ENCODE measurements around the gene MRPL9. TPM values are rescaled to one million over a fixed set of nuclear protein-coding genes. Genes with fewer than 3 reads are reported as not detected.
A peak's percentile ranks its signal among the peaks of the same experiment; 100 is the strongest.

Gene MRPL9
- total RNA-seq, 2 donors from 2014 or later = 86.3 to 98.0 TPM

- H3K36me3 ChIP-seq (ENCODE audit: control insufficient read depth, insufficient read depth, low read length) = no peaks in the 10 kb centered on the region
- no peaks in the 10 kb centered on the region for H3K36me3 Mint-ChIP-seq (ENCODE audit: low read depth)
- 0 to 11% methylated on average over 1 to 10 of the region's 11 CpGs for WGBS, 2 experiments (ENCODE audit: insufficient coverage in 1 of 2, insufficient read length in 1 of 2)
- H3K27ac ChIP-seq (ENCODE audit: low read depth, low read length) = no peak overlapping the region
- H3K9me3 ChIP-seq (ENCODE audit: control insufficient read depth, low read length) = no peaks in the 10 kb centered on the region
- H3K4me1 Mint-ChIP-seq = peaks cover 16% of the 10 kb centered on the region
- H3K27ac Mint-ChIP-seq = no peak overlapping the region
- no peaks in the 10 kb centered on the region for H3K9me3 Mint-ChIP-seq
- no peak overlapping the region for H3K9ac ChIP-seq (ENCODE audit: extremely low read depth, low read length, poor library complexity, severe bottlenecking)
- no peak for TF ChIP-seq CTCF (conservative IDR thresholded peaks at IDR 0.05)
- peaks cover 46% of the 10 kb centered on the region for H3K27me3 Mint-ChIP-seq (ENCODE audit: insufficient read depth)
- H3K4me3 ChIP-seq (ENCODE audit: low read length) = no peak overlapping the region
- peaks cover 4% of the 10 kb centered on the region for H3K4me1 ChIP-seq (ENCODE audit: control insufficient read depth, insufficient read depth, low read length)
- no peak for DNase-seq
- peak overlapping the region; percentile 51 for H3K4me3 Mint-ChIP-seq
- H3K27me3 ChIP-seq (ENCODE audit: control insufficient read depth, insufficient read depth, low read length, poor library complexity, severe bottlenecking) = peaks cover 44% of the 10 kb centered on the region
These were observed 46.9 kb downstream of the MRPL9 start for GRCh38 chr1:151716405-151716762.

GRCh38 chr1:151715726-151716404 is 47.4 kb downstream of the MRPL9 start:
- Mint-ChIP-seq H3K27me3 (ENCODE audit: insufficient read depth) (peaks cover 42% of the 10 kb centered on the region), H3K4me1 (peaks cover 16% of the 10 kb centered on the region), H3K27ac (no peak overlapping the region), H3K36me3 (ENCODE audit: low read depth) (no peaks in the 10 kb centered on the region), H3K9me3 (no peaks in the 10 kb centered on the region), H3K4me3 (peak overlapping the region; percentile 51)
- no peak overlapping the region for H3K9ac ChIP-seq (ENCODE audit: extremely low read depth, low read length, poor library complexity, severe bottlenecking)
- no peaks in the 10 kb centered on the region for H3K9me3 ChIP-seq (ENCODE audit: control insufficient read depth, low read length)
- TF ChIP-seq CTCF (conservative IDR thresholded peaks at IDR 0.05) = peak; percentile 79
- H3K36me3 ChIP-seq (ENCODE audit: control insufficient read depth, insufficient read depth, low read length) = no peaks in the 10 kb centered on the region
- 53 to 69% methylated on average over 4 to 17 of the region's 17 CpGs for WGBS, 2 experiments (ENCODE audit: insufficient coverage in 1 of 2, insufficient read length in 1 of 2)
- H3K4me3 ChIP-seq (ENCODE audit: low read length) = no peak overlapping the region
- DNase-seq = peak; percentile 87
- no peak overlapping the region for H3K27ac ChIP-seq (ENCODE audit: low read depth, low read length)
- peaks cover 38% of the 10 kb centered on the region for H3K27me3 ChIP-seq (ENCODE audit: control insufficient read depth, insufficient read depth, low read length, poor library complexity, severe bottlenecking)
- H3K4me1 ChIP-seq (ENCODE audit: control insufficient read depth, insufficient read depth, low read length) = peaks cover 2% of the 10 kb centered on the region

- H3K27ac Mint-ChIP-seq = no peak overlapping the region
- H3K27ac ChIP-seq (ENCODE audit: low read depth, low read length) = no peak overlapping the region
- peaks cover 34% of the 10 kb centered on the region for H3K27me3 Mint-ChIP-seq (ENCODE audit: insufficient read depth)
- TF ChIP-seq CTCF (conservative IDR thresholded peaks at IDR 0.05) = no peak
- peaks cover 31% of the 10 kb centered on the region for H3K27me3 ChIP-seq (ENCODE audit: control insufficient read depth, insufficient read depth, low read length, poor library complexity, severe bottlenecking)
- no peaks in the 10 kb centered on the region for H3K36me3 Mint-ChIP-seq (ENCODE audit: low read depth)
- H3K9me3 Mint-ChIP-seq = no peaks in the 10 kb centered on the region
- no peaks in the 10 kb centered on the region for H3K36me3 ChIP-seq (ENCODE audit: control insufficient read depth, insufficient read depth, low read length)
- H3K4me3 ChIP-seq (ENCODE audit: low read length) = no peak overlapping the region
- no peak overlapping the region for H3K9ac ChIP-seq (ENCODE audit: extremely low read depth, low read length, poor library complexity, severe bottlenecking)
- H3K4me1 Mint-ChIP-seq = peaks cover 16% of the 10 kb centered on the region
- H3K4me3 Mint-ChIP-seq = no peak overlapping the region
- no peak for DNase-seq
- H3K4me1 ChIP-seq (ENCODE audit: control insufficient read depth, insufficient read depth, low read length) = no peaks in the 10 kb centered on the region
- 85 to 92% methylated on average over 3 to 10 of the region's 10 CpGs for WGBS, 2 experiments (ENCODE audit: insufficient coverage in 1 of 2, insufficient read length in 1 of 2)
- no peaks in the 10 kb centered on the region for H3K9me3 ChIP-seq (ENCODE audit: control insufficient read depth, low read length)
These were observed 48.2 kb downstream of the MRPL9 start for GRCh38 chr1:151714820-151715725.

Data from endodermal cell (in vitro differentiated cells).